PC-9 (cell line): ENCODE measurements around the gene CDH3. TPM values are rescaled to one million over a fixed set of nuclear protein-coding genes. Genes with fewer than 3 reads are reported as not detected.

Source experiments
- BruUV-seq: library from RNA; stranded (reverse); fragments of 400-500 nt; replicated peaks from 2 replicates; lab custom pipeline; 2021; lab: Mats Ljungman, UMichigan
- CTCF ChIA-PET: fragments of 300-600 bp; sonication (Branson Sonifier 250); formaldehyde crosslinking; loops from one replicate; lab custom pipeline; 2022; ENCODE audit warnings: antibody characterized with exemption; lab: Charles Lee
- POLR2A ChIA-PET: fragments of 300-600 bp; sonication (Branson Sonifier 250); formaldehyde crosslinking; loops from one replicate; lab custom pipeline; 2022; ENCODE audit warnings: antibody characterized with exemption; ENCODE audit not compliant: unreplicated experiment; lab: Charles Lee
- DNase-seq, 2 experiments: peaks; one replicate each; pipeline versions ENCODE4 v3.0.0 to v3.0.0-alpha.2; 2015 to 2022; ENCODE audit warnings: mixed read lengths in 1 of 2
- H2AFZ ChIP-seq: fragments of 200-600 bp; sonication (generic); 2 replicates; pipeline ENCODE4 v1.8.1; 2017; ENCODE audit warnings: antibody characterized with exemption
- H3F3A ChIP-seq: fragments of 200-600 bp; sonication (generic); 2 replicates; pipeline ENCODE4 v1.8.1; 2017; ENCODE audit warnings: antibody characterized with exemption, mild to moderate bottlenecking, low read depth; ENCODE audit not compliant: insufficient read depth
- H3K27ac ChIP-seq: fragments of 200-600 bp; sonication (generic); 2 replicates; pipeline ENCODE4 v1.6.1; 2016; ENCODE audit warnings: mixed run types
- H3K27me3 ChIP-seq: fragments of 200-600 bp; sonication (generic); 2 replicates; pipeline ENCODE4 v1.6.1; 2016; ENCODE audit warnings: low read depth, mixed run types; ENCODE audit not compliant: insufficient read depth
- H3K36me3 ChIP-seq: fragments of 200-600 bp; sonication (generic); 2 replicates; pipeline ENCODE4 v1.6.1; 2016; ENCODE audit warnings: low read depth, mixed run types
- H3K4me1 ChIP-seq: fragments of 200-600 bp; sonication (generic); replicated peaks from 2 replicates; pipeline ENCODE4 v1.6.1; 2016; ENCODE audit warnings: mixed run types; ENCODE audit not compliant: insufficient read depth
- H3K4me2 ChIP-seq: fragments of 200-600 bp; sonication (generic); 2 replicates; pipeline ENCODE4 v1.6.1; 2017; ENCODE audit warnings: mixed run types
- H3K4me3 ChIP-seq: fragments of 200-600 bp; sonication (generic); 2 replicates; pipeline ENCODE4 v1.6.1; 2016; ENCODE audit warnings: mixed run types
- H3K79me2 ChIP-seq: fragments of 200-600 bp; sonication (generic); 2 replicates; pipeline ENCODE4 v1.6.1; 2017; ENCODE audit warnings: low read depth, mixed run types
- H3K9me2 ChIP-seq: fragments of 200-600 bp; sonication (generic); 2 replicates; pipeline ENCODE4 v1.8.1; 2017; ENCODE audit warnings: mild to moderate bottlenecking; ENCODE audit not compliant: insufficient read depth
- H3K9me3 ChIP-seq: fragments of 200-600 bp; sonication (generic); 2 replicates; pipeline ENCODE4 v1.8.1; 2016; ENCODE audit warnings: low read depth; ENCODE audit not compliant: insufficient read depth
- H4K20me1 ChIP-seq: fragments of 200-600 bp; sonication (generic); 2 replicates; pipeline ENCODE4 v1.8.1; 2017; ENCODE audit not compliant: insufficient read depth
- EZH2 ChIP-seq: fragments of 200-600 bp; sonication (generic); IDR thresholded peaks from 2 replicates; pipeline ENCODE4 v1.8.0; 2017; ENCODE audit warnings: antibody characterized with exemption, low read depth
- intact Hi-C: fragments of 100-400 bp; cut with micrococcal nuclease; formaldehyde crosslinking; loops from one replicate; pipeline ENCODE4 v1.10.0; 2022; ENCODE audit not compliant: unreplicated experiment
- total RNA-seq: library from RNA; stranded (reverse); gene quantifications from 2 replicates; pipeline ENCODE4 v1.2.3, GENCODE V29; 2021
- TF ChIP-seq, protein P1 (sequence below): fragments of 200-600 bp; sonication (generic); conservative IDR thresholded peaks from 2 replicates; pipeline ENCODE4 v1.6.1; 2017; ENCODE audit warnings: mixed run types, antibody characterized with exemption, mild to moderate bottlenecking, moderate library complexity

The CDH3 gene
- total RNA-seq, 1 experiment from 2014 or later = 70.3 TPM

DNA sequence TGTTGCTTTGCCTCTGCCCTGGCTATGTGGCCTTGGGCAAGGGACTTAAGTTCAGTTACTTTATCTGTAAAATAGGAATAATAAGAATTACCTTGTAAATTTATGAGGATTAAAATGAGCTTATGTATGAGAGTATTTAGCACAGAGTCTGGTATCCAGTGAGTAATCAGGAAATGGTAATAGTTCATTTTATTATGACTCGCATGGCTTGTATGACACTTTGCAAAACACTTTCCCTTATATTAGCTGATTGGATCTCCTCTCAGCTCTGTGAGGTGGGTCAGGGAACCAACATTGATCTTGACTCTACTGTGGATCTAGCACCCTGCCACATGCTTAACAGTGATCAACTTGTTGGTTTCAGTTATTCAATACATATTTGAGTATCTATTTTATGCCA, 8.3 kb upstream of the CDH3 start:
- CTCF ChIA-PET = interaction anchor here (1.2 kb wide), 1 partner anchor 46 kb away, joined by 5 read pairs; no protein-coding TSS in a partner anchor
- Histone ChIP-seq H3K27ac (peak overlapping the region; percentile 85), H3K4me2 (peak overlapping the region; percentile 63), H3K9me2 (no peaks in the 10 kb centered on the region), H3K36me3 (no peaks in the 10 kb centered on the region), H3F3A (peaks cover 47% of the 10 kb centered on the region), H3K4me1 (peaks cover 42% of the 10 kb centered on the region), H2AFZ (no peak overlapping the region), H4K20me1 (no peaks in the 10 kb centered on the region), H3K4me3 (no peak overlapping the region), H3K79me2 (no peaks in the 10 kb centered on the region), H3K9me3 (no peaks in the 10 kb centered on the region), H3K27me3 (no peaks in the 10 kb centered on the region)
- no peak for TF ChIP-seq EZH2
- TF ChIP-seq, protein P1, sequence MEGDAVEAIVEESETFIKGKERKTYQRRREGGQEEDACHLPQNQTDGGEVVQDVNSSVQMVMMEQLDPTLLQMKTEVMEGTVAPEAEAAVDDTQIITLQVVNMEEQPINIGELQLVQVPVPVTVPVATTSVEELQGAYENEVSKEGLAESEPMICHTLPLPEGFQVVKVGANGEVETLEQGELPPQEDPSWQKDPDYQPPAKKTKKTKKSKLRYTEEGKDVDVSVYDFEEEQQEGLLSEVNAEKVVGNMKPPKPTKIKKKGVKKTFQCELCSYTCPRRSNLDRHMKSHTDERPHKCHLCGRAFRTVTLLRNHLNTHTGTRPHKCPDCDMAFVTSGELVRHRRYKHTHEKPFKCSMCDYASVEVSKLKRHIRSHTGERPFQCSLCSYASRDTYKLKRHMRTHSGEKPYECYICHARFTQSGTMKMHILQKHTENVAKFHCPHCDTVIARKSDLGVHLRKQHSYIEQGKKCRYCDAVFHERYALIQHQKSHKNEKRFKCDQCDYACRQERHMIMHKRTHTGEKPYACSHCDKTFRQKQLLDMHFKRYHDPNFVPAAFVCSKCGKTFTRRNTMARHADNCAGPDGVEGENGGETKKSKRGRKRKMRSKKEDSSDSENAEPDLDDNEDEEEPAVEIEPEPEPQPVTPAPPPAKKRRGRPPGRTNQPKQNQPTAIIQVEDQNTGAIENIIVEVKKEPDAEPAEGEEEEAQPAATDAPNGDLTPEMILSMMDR = no peak
- intact Hi-C loops = no loop called here
- DNase-seq = peak in 1 of 2 experiments; percentile 79
- BruUV-seq = no TSS peak
- POLR2A ChIA-PET = interaction anchor here (0.6 kb wide), 1 partner anchor 8 kb away, joined by 4 read pairs; the partner anchor contains the start of gene CDH3

DNA sequence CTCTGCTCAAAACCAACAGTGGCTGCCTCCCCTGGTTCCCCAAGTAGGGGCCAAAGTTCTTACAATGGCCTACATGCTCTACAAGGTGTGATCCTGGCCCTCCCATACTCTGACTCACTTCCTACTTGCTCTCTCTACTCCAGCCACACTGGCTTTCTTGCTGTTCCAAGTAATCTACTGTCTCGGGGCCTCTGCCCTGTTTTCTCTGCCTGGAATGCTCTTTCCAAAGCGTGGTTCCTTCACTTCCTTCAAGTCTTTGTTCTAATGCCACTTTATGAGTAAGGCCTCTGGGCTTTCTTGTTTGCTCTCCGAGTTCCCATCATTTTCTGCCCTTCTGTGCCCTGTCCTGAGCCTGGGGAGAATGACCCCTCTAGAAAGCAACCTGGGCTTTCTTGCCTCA, 4.1 kb upstream of the CDH3 start:
- DNase-seq = peak; percentile 51 to 93
- no peaks in the 10 kb centered on the region for H3K36me3 ChIP-seq
- no peaks in the 10 kb centered on the region for H4K20me1 ChIP-seq
- peak overlapping the region; percentile 58 for H3K4me2 ChIP-seq
- POLR2A ChIA-PET = no interaction called here
- H3K4me1 ChIP-seq = peaks cover 48% of the 10 kb centered on the region
- intact Hi-C loops = no loop called here
- BruUV-seq = no TSS peak
- no peak overlapping the region for H3K4me3 ChIP-seq
- peak overlapping the region; percentile 44 for H2AFZ ChIP-seq
- CTCF ChIA-PET = no interaction called here
- H3K79me2 ChIP-seq = peaks cover 8% of the 10 kb centered on the region
- H3K27ac ChIP-seq = peak overlapping the region; percentile 78
- TF ChIP-seq, protein P1 = no peak
- no peak for TF ChIP-seq EZH2
- no peaks in the 10 kb centered on the region for H3K9me3 ChIP-seq
- no peaks in the 10 kb centered on the region for H3K27me3 ChIP-seq
- H3F3A ChIP-seq = peaks cover 48% of the 10 kb centered on the region
- H3K9me2 ChIP-seq = no peaks in the 10 kb centered on the region

DNA sequence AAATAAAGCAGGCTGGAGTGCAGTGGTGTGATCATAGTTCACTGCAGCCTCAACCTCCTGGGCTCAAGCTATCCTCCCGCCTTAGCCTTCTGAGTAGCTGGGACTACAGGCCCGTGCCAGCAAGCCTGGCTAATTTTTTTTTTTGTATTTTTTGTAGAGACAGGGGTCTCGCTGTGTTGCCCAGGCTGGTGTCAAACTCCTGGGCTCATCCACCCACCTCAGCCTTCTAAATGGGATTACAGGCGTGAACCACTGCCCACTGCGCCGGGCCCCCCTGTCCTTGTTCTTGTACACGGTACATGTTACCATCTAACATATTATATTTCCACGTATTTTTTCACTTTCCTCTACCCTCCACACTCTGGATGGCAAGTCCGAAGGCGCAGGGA, 3.1 kb upstream of the CDH3 start:
- peaks cover 37% of the 10 kb centered on the region for H3F3A ChIP-seq
- H2AFZ ChIP-seq = no peak overlapping the region
- BruUV-seq = no TSS peak
- no peaks in the 10 kb centered on the region for H3K36me3 ChIP-seq
- no peak overlapping the region for H3K4me3 ChIP-seq
- ChIA-PET CTCF (no interaction called here), POLR2A (no interaction called here)
- H3K27me3 ChIP-seq = no peaks in the 10 kb centered on the region
- no peak for DNase-seq
- intact Hi-C loops = no loop called here
- no peaks in the 10 kb centered on the region for H3K9me3 ChIP-seq
- TF ChIP-seq EZH2 = no peak
- TF ChIP-seq, protein P1 = no peak
- H3K79me2 ChIP-seq = peaks cover 18% of the 10 kb centered on the region
- no peaks in the 10 kb centered on the region for H3K9me2 ChIP-seq
- peaks cover 44% of the 10 kb centered on the region for H3K4me1 ChIP-seq
- no peak overlapping the region for H3K4me2 ChIP-seq
- no peak overlapping the region for H3K27ac ChIP-seq
- no peaks in the 10 kb centered on the region for H4K20me1 ChIP-seq
